Esophagus squamous epithelium (tissue), 4 donors: Measurements from ENCODE around the gene LTB4R.

Source experiments
- CTCF ChIP-seq, 6 experiments: fragments of 450-650 bp in 4 of 6; fragments of 200-600 bp in 2 of 6; sonication (generic) in 2 of 6; IDR thresholded peaks; one replicate each; pipeline ENCODE4 v1.5.1; 2016 to 2019; ENCODE audit warnings: antibody characterized with exemption in 6 of 6, mild to moderate bottlenecking in 4 of 6, moderate library complexity in 4 of 6
- POLR2A ChIP-seq, 4 donors: fragments of 450-650 bp; IDR thresholded peaks; one replicate each; pipeline ENCODE4 v1.6.1; 2017; ENCODE audit warnings: antibody characterized with exemption in 4 of 4, mild to moderate bottlenecking in 4 of 4, moderate library complexity in 3 of 4

DNA sequence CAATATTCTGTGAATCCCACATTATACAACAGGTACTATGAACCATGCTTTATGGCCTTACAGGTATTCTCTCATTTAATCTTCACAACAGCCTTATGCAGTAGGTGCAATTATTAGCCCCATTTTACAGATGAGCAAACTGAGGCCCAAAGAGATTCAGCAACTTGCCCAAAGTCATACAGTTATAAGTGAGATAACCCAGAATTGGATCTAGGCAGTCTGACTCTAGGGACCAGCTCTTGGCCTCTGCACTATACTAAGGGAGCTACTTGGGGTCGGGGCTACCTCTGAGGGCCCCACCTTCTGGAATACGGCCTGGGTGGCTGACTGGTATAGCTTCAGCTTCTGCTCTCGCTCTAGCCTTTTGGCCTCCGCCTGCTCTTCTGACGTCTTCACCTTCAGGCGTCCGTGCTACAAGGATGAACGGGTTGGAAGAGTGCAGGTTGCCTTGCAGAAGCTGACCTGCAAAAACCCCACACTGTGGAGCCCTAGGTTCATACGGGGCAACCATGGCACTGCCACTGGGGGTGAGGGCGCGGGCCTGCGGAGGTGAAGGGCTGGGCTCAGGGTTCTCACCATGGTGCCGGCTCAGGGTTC, 40.7 kb upstream of the LTB4R start:
- TF ChIP-seq POLR2A (IDR thresholded peaks at IDR 0.05) (no peak), CTCF (IDR thresholded peaks at IDR 0.05) (no peak)
